PFSK-1 (cell line): ENCODE data around the gene OSBPL10.

Source experiments
- POLR2AphosphoS5 ChIP-seq: IDR thresholded peaks from 2 replicates; pipeline ENCODE4 v1.6.1; 2012; ENCODE audit warnings: low read depth, mild to moderate bottlenecking, control low read depth, low read length, moderate library complexity
- REST ChIP-seq, 2 experiments: IDR thresholded peaks; 2 replicates each; pipeline versions ENCODE4 v1.6.1 to v1.8.0; 2011 to 2012; ENCODE audit warnings: low read depth in 2 of 2, low read length in 2 of 2, control low read depth in 1 of 2, inconsistent platforms in 1 of 2, mild to moderate bottlenecking in 1 of 2, moderate library complexity in 1 of 2; ENCODE audit not compliant: insufficient read depth in 1 of 2

GRCh38 chr3:31817411-31817966 is 163.6 kb downstream of the OSBPL10 start:
- TF ChIP-seq POLR2AphosphoS5 (no peak), REST (IDR thresholded peaks at IDR 0.05; ENCODE audit: insufficient read depth in 1 of 2, low read depth in 2 of 2, low read length in 2 of 2) (no peak)
